ENCODE measurements around the gene RNF7.
"Not testable (repeated sequence)": the region's sequence is repeated elsewhere in the genome, so short reads cannot be mapped to it uniquely, and the experiment has no call there.

The RNF7 gene

GRCh38 chr3:141782386-141782932 lies 44.4 kb downstream of the RNF7 start:
- no peak for DNase-seq (ENCODE audit: low read depth)

DNA sequence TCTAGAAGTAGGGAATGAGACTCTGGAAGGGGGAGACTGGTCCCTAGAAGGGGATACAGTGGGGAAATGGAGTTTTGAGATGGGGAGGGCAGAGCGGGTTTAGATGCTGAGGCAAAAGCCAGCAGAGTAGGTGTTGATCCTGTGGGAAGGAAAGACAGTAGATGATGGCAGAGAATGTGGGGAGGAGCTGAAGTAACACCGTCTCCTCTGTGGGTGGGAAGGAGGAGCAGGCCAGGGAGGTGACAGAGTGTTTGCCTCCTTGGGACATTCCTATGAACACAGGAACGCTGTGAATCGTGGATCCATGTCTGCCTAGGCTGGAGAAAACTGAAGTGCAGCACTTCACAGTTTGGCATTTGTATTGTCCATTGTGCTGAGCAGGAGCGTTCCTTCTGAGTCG lies 45.5 kb downstream of the RNF7 start:
- DNase-seq (ENCODE audit: low read depth), result no peak

- DNase-seq (ENCODE audit: low read depth), result no peak
Measured at GRCh38 chr3:141784096-141784495, 46.0 kb downstream of the RNF7 start.

DNA sequence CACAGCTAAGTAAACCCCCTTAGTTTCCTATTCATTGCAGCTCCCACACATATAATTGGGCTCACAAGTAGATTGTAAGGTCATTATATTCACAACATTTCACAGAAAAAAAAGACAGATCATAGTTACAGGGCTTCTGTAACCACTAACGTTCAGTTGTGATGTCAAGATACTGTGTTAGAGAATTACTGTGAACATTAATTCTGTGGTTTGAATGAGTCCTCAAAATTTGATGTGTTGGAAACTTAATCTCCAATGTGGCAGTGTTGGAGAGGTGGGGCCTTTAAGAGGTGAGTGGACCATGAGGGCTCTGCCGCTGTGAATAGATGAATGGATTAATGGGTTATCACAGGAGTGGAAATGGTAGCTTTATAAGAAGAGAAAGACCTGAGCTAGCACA lies 46.4 kb downstream of the RNF7 start:
- no peak for DNase-seq (ENCODE audit: low read depth)

DNA sequence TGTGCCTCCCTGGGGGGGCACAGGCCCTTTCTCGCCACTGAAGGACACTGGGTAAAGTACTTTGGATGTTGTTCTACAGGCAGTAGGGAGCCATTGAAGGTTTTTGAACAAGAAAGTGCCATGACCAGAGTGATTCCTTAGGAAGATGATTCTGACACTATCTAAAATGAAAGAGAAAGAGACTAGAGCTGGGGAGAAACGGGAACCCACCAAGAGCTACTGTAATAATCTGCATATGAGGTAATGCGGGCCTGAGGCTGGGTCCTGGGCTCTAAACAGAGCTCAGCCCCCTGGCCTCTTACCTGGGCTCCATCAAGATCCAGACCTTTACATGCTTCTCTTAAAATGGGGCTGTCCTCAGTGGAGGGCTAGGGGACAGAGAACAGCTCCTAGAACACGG lies 50.1 kb downstream of the RNF7 start:
- DNase-seq (ENCODE audit: low read depth), result no peak

- DNase-seq (ENCODE audit: low read depth), result not testable (repeated sequence)
Measured at GRCh38 chr3:141788750-141789149, 50.7 kb downstream of the RNF7 start.

DNA sequence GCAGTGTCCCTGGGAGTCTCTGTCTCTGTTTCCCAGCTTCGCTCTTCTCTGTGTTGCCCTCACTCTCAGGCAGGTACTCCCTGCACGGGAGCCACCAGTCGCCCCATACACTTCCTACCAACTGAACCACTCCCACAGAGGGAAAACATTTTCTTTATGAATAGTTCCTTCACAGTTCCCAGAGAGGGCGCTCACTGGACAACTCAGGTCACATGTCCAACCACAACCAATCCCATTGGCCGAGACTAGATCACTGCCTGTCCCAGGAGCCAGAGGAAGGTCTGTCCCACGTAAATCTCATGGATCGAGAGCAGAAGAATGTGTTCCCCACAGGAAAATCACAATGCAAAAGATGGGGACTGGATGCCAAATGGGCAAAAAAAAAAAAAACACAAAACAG lies 51.2 kb downstream of the RNF7 start:
- no peak for DNase-seq (ENCODE audit: low read depth)

DNA sequence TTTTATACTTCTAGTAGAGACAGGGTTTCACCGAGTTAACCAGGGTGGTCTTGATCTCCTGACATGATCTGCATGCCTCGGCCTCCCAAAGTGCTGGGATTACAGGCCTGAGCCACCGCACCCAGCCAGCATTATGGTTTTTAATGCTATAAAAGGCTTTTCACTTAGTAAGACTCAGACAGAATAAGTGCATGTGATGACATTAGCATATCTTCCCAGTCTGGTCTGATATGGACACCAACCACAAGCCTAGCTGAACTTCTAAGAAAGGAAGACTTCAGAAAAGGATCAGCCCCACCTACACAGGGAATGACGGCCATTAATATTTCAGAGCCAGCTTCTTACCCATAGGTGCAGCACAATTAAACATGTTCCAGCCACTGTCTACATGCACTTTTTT lies 52.1 kb downstream of the RNF7 start:
- DNase-seq (ENCODE audit: low read depth), result no peak

DNA sequence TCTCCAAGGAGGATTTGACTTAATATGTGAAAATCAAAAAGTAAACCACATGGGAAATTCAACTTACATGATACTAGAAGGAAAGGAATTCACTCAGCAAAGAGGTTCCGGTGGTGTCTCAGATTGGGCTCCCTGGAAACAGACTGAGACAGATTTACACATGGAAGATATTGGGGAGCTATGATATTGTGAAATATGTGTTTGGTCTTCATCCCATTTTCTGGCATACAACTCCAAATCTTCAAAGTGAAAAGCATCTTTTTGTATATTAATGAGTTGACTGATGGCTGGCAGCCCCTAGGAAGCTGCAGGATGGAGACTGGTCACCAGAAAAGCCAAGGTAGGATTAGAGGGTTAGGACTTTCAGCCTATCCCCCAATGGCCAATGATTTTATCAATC lies 54.4 kb downstream of the RNF7 start:
- DNase-seq (ENCODE audit: low read depth), result no peak

DNA sequence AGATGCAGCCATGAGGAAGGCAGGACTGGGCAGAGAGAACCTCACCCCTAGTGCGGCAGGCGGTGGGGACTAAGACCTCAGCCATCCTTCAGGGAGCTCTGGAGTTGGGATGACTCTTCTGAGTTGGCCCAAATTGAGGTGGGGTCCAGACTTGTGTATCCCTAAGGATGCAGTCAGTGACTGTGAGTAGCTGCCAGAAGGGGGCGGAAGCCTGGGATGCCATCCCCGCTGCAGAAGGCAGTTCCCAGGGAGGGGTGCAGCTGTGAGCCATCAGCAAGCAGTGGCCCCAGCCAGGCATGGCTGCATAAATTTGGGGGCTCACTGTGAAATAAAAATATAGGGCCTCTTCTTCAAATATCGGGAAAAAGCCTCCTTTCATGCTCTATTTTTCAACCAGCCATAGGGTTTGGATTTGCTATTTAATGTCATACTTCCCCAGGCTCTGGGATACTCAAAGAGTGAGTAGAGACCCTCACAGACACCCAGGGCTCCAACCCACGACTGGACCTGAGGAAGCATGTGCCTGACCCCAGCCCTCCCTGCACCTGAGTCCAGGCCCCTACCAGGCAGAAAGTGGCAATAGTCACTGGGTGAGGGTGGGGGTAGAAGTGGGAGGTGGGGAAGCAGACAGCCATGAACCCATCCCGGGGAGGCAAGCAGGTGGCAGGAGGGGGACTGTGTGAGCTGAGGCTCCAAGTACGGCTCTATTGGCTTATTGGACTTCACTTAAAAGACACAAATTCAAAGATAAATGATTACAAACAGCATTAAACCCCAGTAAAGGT lies 55.6 kb downstream of the RNF7 start:
- DNase-seq (ENCODE audit: low read depth), result no peak

GRCh38 chr3:141795276-141795675 lies 57.2 kb downstream of the RNF7 start:
- DNase-seq (ENCODE audit: low read depth), result no peak

GRCh38 chr3:141795741-141796080 lies 57.6 kb downstream of the RNF7 start:
- DNase-seq (ENCODE audit: low read depth), result no peak

GRCh38 chr3:141796081-141796888 lies 58.2 kb downstream of the RNF7 start:
- peak; percentile 44 for DNase-seq (ENCODE audit: low read depth)

Measured in activated T-helper 9 cell treated with anti-CD3 and anti-CD28 coated beads, Interleukin-2, amount 50 U/mL, for 16 hours (primary cell).